ENCODE data around the gene TSPAN1.

Gene TSPAN1

GRCh38 chr1:46137916-46138315 lies 37.0 kb upstream of the TSPAN1 start:
- no peak overlapping the region for H3K23ac ChIP-seq (ENCODE audit: low read length in 2 of 2)
- no peak overlapping the region for H2AFZ ChIP-seq (ENCODE audit: low read depth, low read length)
- no peaks in the 10 kb centered on the region for H3K27me3 ChIP-seq (ENCODE audit: control insufficient read depth in 1 of 2, insufficient read depth in 1 of 2, low read length in 2 of 2)
- H3K14ac ChIP-seq (ENCODE audit: low read length in 2 of 2) = no peak overlapping the region
- H2AK5ac ChIP-seq (ENCODE audit: low read length, severe bottlenecking) = no peak overlapping the region
- H3K4ac ChIP-seq (ENCODE audit: low read depth in 1 of 2, low read length in 2 of 2) = no peak overlapping the region
- no peak overlapping the region for H2BK120ac ChIP-seq (ENCODE audit: low read depth, low read length)
- no peak overlapping the region for H4K91ac ChIP-seq (ENCODE audit: low read length)
- no peak overlapping the region for H2BK12ac ChIP-seq (ENCODE audit: low read length in 2 of 2)
- peak overlapping the region; percentile 93 for H3K27ac ChIP-seq (ENCODE audit: low read length, poor library complexity, severe bottlenecking)
- no peak overlapping the region for H2BK15ac ChIP-seq (ENCODE audit: low read depth, poor library complexity, severe bottlenecking)
- no peak overlapping the region for H3K18ac ChIP-seq (ENCODE audit: low read depth in 1 of 2, low read length in 2 of 2)
- H3K9me3 ChIP-seq (ENCODE audit: control insufficient read depth, low read length) = no peaks in the 10 kb centered on the region
- H3K4me3 ChIP-seq (ENCODE audit: insufficient read depth in 1 of 2, low read depth in 1 of 2, low read length in 2 of 2) = peak overlapping the region in 1 of 2 experiments; percentile 65
- peak overlapping the region; percentile 80 for H2BK5ac ChIP-seq (ENCODE audit: low read depth, low read length, poor library complexity, severe bottlenecking)
- peak; percentile 78 for DNase-seq
- peak overlapping the region; percentile 80 for H3K9ac ChIP-seq (ENCODE audit: low read length)
- H3K36me3 ChIP-seq (ENCODE audit: control insufficient read depth in 1 of 2, insufficient read depth in 2 of 2, low read depth in 1 of 2, low read length in 2 of 2) = no peaks in the 10 kb centered on the region
- no peaks in the 10 kb centered on the region for H3K79me1 ChIP-seq (replicated peaks; ENCODE audit: low read length, poor library complexity, severe bottlenecking)
- 21% methylated on average over 2 of the region's 3 CpGs for WGBS
- peak overlapping the region; percentile 75 for H3K4me2 ChIP-seq (ENCODE audit: low read length, poor library complexity, severe bottlenecking)
- H4K8ac ChIP-seq (ENCODE audit: low read length) = no peak overlapping the region
- peaks cover 15% of the 10 kb centered on the region for H3K4me1 ChIP-seq (ENCODE audit: control insufficient read depth, insufficient read depth, low read depth, low read length)

GRCh38 chr1:46148318-46148717 lies 26.6 kb upstream of the TSPAN1 start:
- no peak overlapping the region for H3K4ac ChIP-seq (ENCODE audit: low read depth in 1 of 2, low read length in 2 of 2)
- H2BK12ac ChIP-seq (ENCODE audit: low read length in 2 of 2) = no peak overlapping the region
- H3K27me3 ChIP-seq (ENCODE audit: control insufficient read depth in 1 of 2, insufficient read depth in 1 of 2, low read length in 2 of 2) = peaks cover 0 to 12% of the 10 kb centered on the region in 2 experiments
- H2BK5ac ChIP-seq (ENCODE audit: low read depth, low read length, poor library complexity, severe bottlenecking) = no peak overlapping the region
- H3K23ac ChIP-seq (ENCODE audit: low read length in 2 of 2) = no peak overlapping the region
- H2AFZ ChIP-seq (ENCODE audit: low read depth, low read length) = no peak overlapping the region
- H3K79me1 ChIP-seq (replicated peaks; ENCODE audit: low read length, poor library complexity, severe bottlenecking) = no peaks in the 10 kb centered on the region
- 73% methylated on average over 2 of the region's 2 CpGs for WGBS
- no peak overlapping the region for H3K9ac ChIP-seq (ENCODE audit: low read length)
- no peak for DNase-seq
- H3K27ac ChIP-seq (ENCODE audit: low read length, poor library complexity, severe bottlenecking) = no peak overlapping the region
- H3K9me3 ChIP-seq (ENCODE audit: control insufficient read depth, low read length) = no peaks in the 10 kb centered on the region
- no peak overlapping the region for H2BK15ac ChIP-seq (ENCODE audit: low read depth, poor library complexity, severe bottlenecking)
- no peak overlapping the region for H2AK5ac ChIP-seq (ENCODE audit: low read length, severe bottlenecking)
- no peak overlapping the region for H4K8ac ChIP-seq (ENCODE audit: low read length)
- H3K14ac ChIP-seq (ENCODE audit: low read length in 2 of 2) = no peak overlapping the region
- no peaks in the 10 kb centered on the region for H3K4me1 ChIP-seq (ENCODE audit: control insufficient read depth, insufficient read depth, low read depth, low read length)
- no peak overlapping the region for H3K18ac ChIP-seq (ENCODE audit: low read depth in 1 of 2, low read length in 2 of 2)
- no peak overlapping the region for H3K4me3 ChIP-seq (ENCODE audit: insufficient read depth in 1 of 2, low read depth in 1 of 2, low read length in 2 of 2)
- H3K4me2 ChIP-seq (ENCODE audit: low read length, poor library complexity, severe bottlenecking) = no peak overlapping the region
- H4K91ac ChIP-seq (ENCODE audit: low read length) = no peak overlapping the region
- no peaks in the 10 kb centered on the region for H3K36me3 ChIP-seq (ENCODE audit: control insufficient read depth in 1 of 2, insufficient read depth in 2 of 2, low read depth in 1 of 2, low read length in 2 of 2)
- no peak overlapping the region for H2BK120ac ChIP-seq (ENCODE audit: low read depth, low read length)

DNA sequence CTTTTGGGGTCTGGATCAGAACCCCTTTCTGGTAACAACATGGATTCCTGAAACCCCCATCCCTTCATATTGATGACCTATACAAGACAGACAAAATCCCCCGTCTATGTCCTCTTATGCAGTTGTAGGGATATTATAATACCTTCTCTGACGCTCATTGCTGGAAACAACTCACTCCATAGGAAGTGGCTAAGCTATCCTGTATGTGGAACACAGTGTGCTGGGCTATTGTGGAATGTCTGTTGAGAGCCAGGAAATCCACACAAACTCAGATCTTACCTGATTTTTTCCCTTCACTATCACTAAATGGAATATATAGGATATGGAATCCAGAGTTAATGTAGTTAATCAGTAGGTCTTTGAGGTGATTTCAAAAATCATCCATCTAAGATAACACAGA lies 24.8 kb upstream of the TSPAN1 start:
- Histone ChIP-seq H4K91ac (ENCODE audit: low read length) (no peak overlapping the region), H3K9me3 (ENCODE audit: control insufficient read depth, low read length) (no peaks in the 10 kb centered on the region), H3K4me2 (ENCODE audit: low read length, poor library complexity, severe bottlenecking) (no peak overlapping the region), H2BK15ac (ENCODE audit: low read depth, poor library complexity, severe bottlenecking) (no peak overlapping the region), H3K4ac (ENCODE audit: low read depth in 1 of 2, low read length in 2 of 2) (no peak overlapping the region), H3K27me3 (ENCODE audit: control insufficient read depth in 1 of 2, insufficient read depth in 1 of 2, low read length in 2 of 2) (peaks cover 0 to 12% of the 10 kb centered on the region in 2 experiments), H3K23ac (ENCODE audit: low read length in 2 of 2) (no peak overlapping the region), H2BK5ac (ENCODE audit: low read depth, low read length, poor library complexity, severe bottlenecking) (no peak overlapping the region), H2AK5ac (ENCODE audit: low read length, severe bottlenecking) (no peak overlapping the region), H2BK12ac (ENCODE audit: low read length in 2 of 2) (no peak overlapping the region), H3K4me1 (ENCODE audit: control insufficient read depth, insufficient read depth, low read depth, low read length) (no peaks in the 10 kb centered on the region), H3K79me1 (replicated peaks; ENCODE audit: low read length, poor library complexity, severe bottlenecking) (no peaks in the 10 kb centered on the region), H3K14ac (ENCODE audit: low read length in 2 of 2) (no peak overlapping the region), H3K18ac (ENCODE audit: low read depth in 1 of 2, low read length in 2 of 2) (no peak overlapping the region), H4K8ac (ENCODE audit: low read length) (no peak overlapping the region), H3K27ac (ENCODE audit: low read length, poor library complexity, severe bottlenecking) (no peak overlapping the region), H3K36me3 (ENCODE audit: control insufficient read depth in 1 of 2, insufficient read depth in 2 of 2, low read depth in 1 of 2, low read length in 2 of 2) (no peaks in the 10 kb centered on the region), H2BK120ac (ENCODE audit: low read depth, low read length) (no peak overlapping the region), H2AFZ (ENCODE audit: low read depth, low read length) (no peak overlapping the region), H3K9ac (ENCODE audit: low read length) (no peak overlapping the region), H3K4me3 (ENCODE audit: insufficient read depth in 1 of 2, low read depth in 1 of 2, low read length in 2 of 2) (no peak overlapping the region)
- DNase-seq = no peak
- no CpG with 5 or more reads among the region's 2 CpGs for WGBS

GRCh38 chr1:46152016-46152415 lies 22.9 kb upstream of the TSPAN1 start:
- H3K27ac ChIP-seq (ENCODE audit: low read length, poor library complexity, severe bottlenecking) = no peak overlapping the region
- no peak overlapping the region for H2BK15ac ChIP-seq (ENCODE audit: low read depth, poor library complexity, severe bottlenecking)
- peak overlapping the region; percentile 24 for H3K9ac ChIP-seq (ENCODE audit: low read length)
- H3K4me1 ChIP-seq (ENCODE audit: control insufficient read depth, insufficient read depth, low read depth, low read length) = no peaks in the 10 kb centered on the region
- no peaks in the 10 kb centered on the region for H3K9me3 ChIP-seq (ENCODE audit: control insufficient read depth, low read length)
- peaks cover 0 to 4% of the 10 kb centered on the region in 2 experiments for H3K27me3 ChIP-seq (ENCODE audit: control insufficient read depth in 1 of 2, insufficient read depth in 1 of 2, low read length in 2 of 2)
- no peaks in the 10 kb centered on the region for H3K36me3 ChIP-seq (ENCODE audit: control insufficient read depth in 1 of 2, insufficient read depth in 2 of 2, low read depth in 1 of 2, low read length in 2 of 2)
- H3K4me2 ChIP-seq (ENCODE audit: low read length, poor library complexity, severe bottlenecking) = no peak overlapping the region
- no peak overlapping the region for H2AFZ ChIP-seq (ENCODE audit: low read depth, low read length)
- no peak overlapping the region for H3K18ac ChIP-seq (ENCODE audit: low read depth in 1 of 2, low read length in 2 of 2)
- no peak overlapping the region for H4K8ac ChIP-seq (ENCODE audit: low read length)
- no peaks in the 10 kb centered on the region for H3K79me1 ChIP-seq (replicated peaks; ENCODE audit: low read length, poor library complexity, severe bottlenecking)
- no peak overlapping the region for H2AK5ac ChIP-seq (ENCODE audit: low read length, severe bottlenecking)
- no peak overlapping the region for H2BK120ac ChIP-seq (ENCODE audit: low read depth, low read length)
- DNase-seq = peak; percentile 44
- no peak overlapping the region for H3K4me3 ChIP-seq (ENCODE audit: insufficient read depth in 1 of 2, low read depth in 1 of 2, low read length in 2 of 2)
- H3K14ac ChIP-seq (ENCODE audit: low read length in 2 of 2) = no peak overlapping the region
- H4K91ac ChIP-seq (ENCODE audit: low read length) = no peak overlapping the region
- no peak overlapping the region for H3K4ac ChIP-seq (ENCODE audit: low read depth in 1 of 2, low read length in 2 of 2)
- WGBS = 96% methylated on average over 3 of the region's 3 CpGs
- H3K23ac ChIP-seq (ENCODE audit: low read length in 2 of 2) = no peak overlapping the region
- no peak overlapping the region for H2BK5ac ChIP-seq (ENCODE audit: low read depth, low read length, poor library complexity, severe bottlenecking)
- H2BK12ac ChIP-seq (ENCODE audit: low read length in 2 of 2) = no peak overlapping the region

All from mesenchymal stem cell (in vitro differentiated cells and primary cell).